Erythroblast (primary cell): ENCODE data around the gene PRPSAP1.
"Not testable (repeated sequence)": the region's sequence is repeated elsewhere in the genome, so short reads cannot be mapped to it uniquely, and the experiment has no call there.

Experiments used
- DNase-seq, 2 experiments: peaks; one replicate each; lab custom pipeline; 2025; lab: John Stamatoyannopoulos, UW
- GATA1 ChIP-seq: IDR thresholded peaks from 2 replicates; pipeline ENCODE4 v1.6.1; 2011; ENCODE audit warnings: low read depth, mild to moderate bottlenecking, control low read depth, low read length, moderate library complexity
- POLR2A ChIP-seq: IDR thresholded peaks from 2 replicates; pipeline ENCODE4 v1.6.1; 2011; ENCODE audit warnings: mild to moderate bottlenecking, low read length

The PRPSAP1 gene

DNA sequence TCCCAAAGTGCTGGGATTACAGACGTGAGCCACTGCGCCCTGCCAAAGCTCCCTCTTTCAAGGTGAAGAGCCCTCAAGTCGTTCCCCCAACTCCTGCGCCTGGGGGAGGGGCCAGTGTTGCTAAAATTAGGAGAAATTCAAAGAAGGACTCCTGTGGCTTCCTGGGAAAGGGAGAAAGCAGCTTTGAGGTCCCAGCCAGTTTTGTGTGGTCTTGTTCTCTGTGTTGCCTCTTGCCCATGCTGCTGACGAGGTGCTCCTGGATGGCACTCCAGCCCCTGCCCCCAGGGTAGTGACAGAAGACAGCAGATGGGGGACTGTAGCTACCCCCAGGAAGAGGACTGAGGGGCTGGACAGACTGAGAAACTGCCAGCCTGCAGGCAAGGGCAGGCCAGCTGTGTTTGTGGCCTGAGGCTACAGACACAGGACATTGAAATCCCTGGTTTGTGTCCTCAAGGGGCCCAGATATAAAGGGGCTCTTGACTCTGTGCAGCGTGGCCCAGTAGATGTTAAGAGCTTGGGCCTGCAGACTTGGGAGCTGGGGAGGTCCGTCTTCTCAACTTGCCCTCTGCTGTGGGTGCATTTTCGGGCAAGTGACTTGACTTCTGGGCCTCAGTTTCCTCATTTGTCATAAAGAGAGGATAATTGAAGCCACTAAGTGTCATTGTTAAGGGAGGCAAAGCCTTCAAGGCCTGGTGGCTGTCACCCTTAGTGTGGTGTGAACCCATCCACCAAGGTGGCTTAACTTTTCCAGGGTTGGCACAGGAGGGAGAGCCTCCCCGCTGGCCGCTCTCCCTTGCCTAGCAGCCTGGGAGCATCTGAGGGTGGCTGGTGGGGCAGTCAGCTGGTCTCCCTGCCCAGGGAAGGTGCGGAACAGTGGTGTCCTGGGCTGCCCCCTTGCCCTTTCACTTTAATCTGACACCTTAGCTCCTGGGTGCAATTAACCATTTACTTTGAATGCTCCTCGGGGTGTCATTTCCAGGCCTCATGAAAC, 84.4 kb downstream of the PRPSAP1 start:
- TF ChIP-seq GATA1 (no peak), POLR2A (no peak)
- DNase-seq, result no peak

DNA sequence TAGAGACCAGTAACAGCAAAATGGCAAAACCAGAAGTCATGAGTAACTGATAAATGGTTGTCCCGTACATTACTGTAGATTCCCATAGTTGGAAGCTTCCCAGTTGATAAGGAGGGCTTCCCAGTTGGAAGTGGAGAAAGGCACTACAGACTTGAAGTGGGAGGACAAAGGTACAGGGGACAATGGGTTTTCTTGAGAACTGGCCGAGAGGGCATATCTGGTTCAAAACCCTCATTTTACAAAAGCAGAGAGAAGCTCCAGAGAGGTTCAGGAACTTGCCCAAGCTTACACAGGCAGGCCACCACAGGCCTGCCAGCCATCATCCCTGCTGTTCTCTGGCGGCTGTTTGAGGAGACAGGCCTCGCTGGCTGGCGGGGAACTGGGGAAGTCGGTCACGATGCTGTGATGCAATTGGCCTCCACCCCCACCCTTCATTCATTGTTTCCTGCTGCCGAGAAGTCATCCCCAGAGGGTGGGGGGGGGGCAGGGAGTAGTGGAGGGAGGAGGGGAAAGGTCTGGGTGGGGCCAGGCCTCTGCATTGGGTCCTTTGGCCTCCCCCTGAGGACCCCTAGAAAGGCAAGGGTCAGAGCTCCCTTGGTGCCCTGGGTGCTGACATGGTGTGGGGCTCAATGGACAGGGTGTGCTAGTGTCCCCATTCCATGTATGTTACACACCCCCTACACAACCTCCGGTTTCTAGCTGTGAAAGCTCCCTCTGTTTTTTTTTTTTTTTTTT, 85.5 kb downstream of the PRPSAP1 start:
- peak; percentile 56 to 61 for DNase-seq
- TF ChIP-seq POLR2A, result peak; percentile 51
- TF ChIP-seq GATA1, result no peak

DNA sequence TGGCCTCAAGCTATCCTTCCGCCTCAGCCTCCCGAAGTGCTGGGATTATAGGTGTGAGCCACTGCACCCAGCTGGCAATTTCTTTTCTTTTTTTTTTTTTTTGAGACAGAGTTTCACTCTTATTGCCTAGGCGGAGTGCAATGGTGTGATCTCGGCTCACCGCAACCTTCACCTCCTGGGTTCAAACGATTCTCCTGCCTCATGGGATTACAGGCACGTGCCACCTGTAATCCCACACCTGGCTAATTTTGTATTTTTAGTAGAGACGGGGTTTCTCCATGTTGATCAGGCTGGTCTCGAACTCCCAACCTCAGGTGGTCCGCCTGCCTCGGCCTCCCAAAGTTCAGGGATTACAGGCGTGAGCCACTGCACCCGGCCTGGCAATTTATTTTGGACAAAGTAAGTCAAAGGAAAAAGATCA, 86.1 kb downstream of the PRPSAP1 start:
- not testable (repeated sequence) for DNase-seq

DNA sequence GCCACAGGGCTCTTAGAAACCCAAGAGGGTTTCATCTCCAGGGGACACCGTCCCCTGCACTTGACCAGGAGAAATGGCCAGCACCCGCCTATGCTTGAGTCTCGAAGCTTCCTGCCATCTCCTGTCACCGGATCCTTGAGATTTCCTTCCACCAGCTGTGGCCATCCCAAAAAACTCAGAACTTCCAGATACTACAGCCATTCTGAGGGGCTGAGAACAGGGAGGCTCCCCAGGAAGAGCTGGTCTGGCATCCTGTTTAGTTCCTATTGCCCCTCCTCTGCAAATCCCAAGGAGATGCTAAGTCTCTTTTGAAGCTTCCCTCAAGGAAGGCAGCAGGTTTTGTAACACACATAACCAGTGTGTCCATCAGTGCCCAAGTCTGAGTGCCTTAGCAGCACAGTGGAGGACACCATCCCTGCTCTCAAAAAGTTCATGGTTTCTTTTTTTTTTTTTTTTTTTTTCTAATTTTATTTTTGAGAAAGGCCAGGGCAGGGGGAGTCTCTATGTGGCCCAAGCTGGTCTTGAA, 86.6 kb downstream of the PRPSAP1 start:
- DNase-seq, result no peak
- TF ChIP-seq POLR2A, result no peak
- TF ChIP-seq GATA1, result no peak

DNA sequence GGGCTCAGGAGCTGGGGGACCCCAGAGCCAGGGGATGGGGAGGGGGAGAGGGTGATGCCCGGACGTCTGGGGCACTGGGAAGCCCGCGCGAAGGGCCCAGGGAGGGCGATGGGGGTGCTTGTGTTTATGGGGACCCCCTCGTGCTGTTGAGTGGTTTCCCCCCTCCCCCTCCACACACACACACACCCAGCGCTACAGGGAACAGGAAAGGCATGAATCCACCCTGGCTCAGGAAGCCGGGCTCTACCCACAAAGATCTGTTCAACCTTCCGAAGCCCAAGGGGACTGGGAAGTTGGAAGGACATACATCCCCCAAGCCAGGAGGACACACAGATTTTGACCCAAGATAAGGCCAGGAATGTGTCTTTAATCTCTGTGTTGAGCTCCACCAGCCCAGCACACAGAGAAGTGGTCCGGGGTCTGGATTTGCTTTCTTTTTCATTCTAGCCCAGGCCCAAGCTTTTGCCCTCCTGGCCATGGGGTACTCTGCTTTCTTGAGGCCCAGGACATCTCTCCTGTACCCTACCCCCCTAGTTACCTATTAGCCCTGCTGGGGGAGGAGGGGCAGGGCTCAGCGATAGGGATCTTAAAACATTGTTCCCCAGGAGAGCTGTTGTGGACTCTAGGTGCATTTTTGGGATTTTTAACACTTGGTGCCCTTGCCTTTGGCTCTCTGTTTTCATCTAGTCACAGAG, 87.3 kb downstream of the PRPSAP1 start:
- DNase-seq, result peak; percentile 54 to 63
- TF ChIP-seq POLR2A, result no peak
- no peak for TF ChIP-seq GATA1

DNA sequence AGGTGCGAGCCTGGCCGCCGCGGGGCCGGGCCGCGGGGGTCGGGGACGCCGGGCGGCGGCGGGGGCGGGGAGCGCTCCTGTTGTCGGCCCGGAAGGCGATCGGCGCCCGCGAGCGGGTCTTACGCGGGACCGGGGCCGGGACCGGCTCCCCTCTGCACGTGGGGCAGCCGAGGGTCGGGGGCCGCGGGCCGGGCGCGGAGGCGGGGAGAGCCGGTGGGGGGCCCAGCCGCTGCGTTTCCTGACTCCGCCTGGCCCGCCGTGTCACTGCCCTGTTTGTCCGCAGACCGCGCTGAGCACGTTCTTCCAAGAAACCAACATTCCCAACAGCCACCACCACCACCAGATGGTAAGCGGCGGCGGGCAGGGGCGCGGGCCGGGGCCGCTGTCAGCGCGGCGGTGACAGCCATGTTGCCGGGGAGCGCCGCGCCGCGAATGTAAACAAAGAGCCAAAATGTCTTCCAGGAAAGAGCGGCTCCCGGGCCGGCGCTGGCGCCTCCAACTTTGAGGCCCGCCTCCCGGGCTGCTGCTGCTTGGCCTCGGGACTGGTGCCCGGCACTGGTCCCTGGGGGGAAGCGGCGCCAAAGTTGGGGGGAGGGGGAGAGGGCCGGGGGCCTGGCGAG, 88.0 kb downstream of the PRPSAP1 start:
- peak; percentile 66 to 83 for DNase-seq
- TF ChIP-seq GATA1 (no peak), POLR2A (no peak)

DNA sequence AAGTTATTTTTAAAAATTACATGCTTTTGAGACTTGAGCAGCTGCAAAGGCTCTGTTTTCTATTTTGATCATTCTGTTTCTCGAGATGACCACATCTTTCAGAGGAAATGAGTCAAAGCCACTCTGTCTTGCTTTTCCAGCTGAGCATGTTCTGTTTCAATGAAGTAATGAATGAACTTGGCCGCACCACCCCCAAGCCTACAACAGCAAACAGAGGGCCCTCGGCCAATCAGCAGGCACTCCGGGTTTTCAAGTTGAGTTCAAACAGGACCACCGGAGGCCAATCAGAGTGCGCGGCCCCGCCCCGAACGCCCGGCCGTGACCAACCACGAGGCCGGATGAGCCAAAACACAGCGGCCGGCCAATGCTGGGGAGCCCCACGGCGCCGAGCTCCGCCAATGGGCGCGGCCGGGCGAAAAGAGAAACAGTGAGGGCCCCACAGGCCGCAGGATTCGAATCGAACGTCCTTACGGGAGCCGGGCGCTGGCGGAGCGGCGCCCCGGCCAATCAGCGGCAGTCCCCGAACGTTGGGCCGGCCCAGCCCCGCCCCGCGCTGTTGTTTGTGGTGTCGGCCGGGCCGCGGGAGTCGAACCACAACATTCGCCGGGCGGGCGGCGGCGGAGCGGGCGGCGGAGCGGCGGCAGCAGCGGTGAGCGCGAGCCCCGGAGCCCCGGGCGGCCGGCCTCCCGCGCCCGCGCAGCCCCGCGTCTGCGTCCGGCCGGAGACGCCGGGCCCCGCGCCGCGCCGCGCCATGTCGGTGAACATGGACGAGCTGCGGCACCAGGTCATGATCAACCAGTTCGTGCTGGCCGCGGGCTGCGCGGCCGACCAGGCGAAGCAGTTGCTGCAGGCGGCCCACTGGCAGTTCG, 88.7 kb downstream of the PRPSAP1 start, which contains the start of gene UBALD2:
Gene UBALD2, plus strand, starts transcription at position 594 of the 869 bp plus-strand sequence. Its CDS starts 158 bp downstream, at position 752.
- no peak for TF ChIP-seq GATA1
- peak; percentile 76 for TF ChIP-seq POLR2A
- peak; percentile 99 for DNase-seq

DNA sequence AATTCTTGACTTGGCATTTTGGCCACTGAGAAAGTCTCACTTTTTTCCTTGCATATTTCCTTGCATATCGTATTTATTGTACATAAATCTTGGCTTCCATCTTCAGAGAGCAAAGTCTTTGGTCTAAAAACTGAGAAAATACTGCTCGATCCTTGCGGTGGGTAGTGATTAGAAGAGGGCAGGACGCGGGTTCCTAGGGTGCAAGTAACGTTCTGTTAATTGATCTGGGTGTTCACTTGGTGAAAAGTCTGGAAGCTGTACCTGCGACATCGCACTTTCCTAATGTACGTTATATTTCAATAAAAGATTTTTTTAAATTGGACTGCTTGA, 89.3 kb downstream of the PRPSAP1 start:
- TF ChIP-seq POLR2A (no peak), GATA1 (no peak)
- DNase-seq, result no peak

DNA sequence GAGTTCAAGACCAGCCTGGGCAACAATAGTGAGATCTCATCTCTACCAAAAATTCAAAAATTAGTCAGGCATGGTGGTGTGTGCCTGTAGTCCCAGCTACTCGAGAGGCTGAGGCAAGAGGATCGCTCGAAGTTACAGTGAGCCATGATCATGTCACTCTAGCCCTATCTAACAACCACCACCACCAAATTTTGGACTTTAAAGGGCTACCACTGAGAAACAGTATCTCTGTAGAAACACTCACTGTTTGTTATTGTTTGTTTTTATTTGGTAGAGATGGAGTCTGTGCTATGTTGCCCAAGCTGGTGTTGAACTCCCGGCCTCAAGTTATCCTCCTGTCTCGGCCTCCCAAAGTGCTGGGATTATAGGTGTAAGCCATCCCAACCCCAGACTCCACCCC, 89.8 kb downstream of the PRPSAP1 start:
- DNase-seq, result no peak
- TF ChIP-seq GATA1 (no peak), POLR2A (no peak)

DNA sequence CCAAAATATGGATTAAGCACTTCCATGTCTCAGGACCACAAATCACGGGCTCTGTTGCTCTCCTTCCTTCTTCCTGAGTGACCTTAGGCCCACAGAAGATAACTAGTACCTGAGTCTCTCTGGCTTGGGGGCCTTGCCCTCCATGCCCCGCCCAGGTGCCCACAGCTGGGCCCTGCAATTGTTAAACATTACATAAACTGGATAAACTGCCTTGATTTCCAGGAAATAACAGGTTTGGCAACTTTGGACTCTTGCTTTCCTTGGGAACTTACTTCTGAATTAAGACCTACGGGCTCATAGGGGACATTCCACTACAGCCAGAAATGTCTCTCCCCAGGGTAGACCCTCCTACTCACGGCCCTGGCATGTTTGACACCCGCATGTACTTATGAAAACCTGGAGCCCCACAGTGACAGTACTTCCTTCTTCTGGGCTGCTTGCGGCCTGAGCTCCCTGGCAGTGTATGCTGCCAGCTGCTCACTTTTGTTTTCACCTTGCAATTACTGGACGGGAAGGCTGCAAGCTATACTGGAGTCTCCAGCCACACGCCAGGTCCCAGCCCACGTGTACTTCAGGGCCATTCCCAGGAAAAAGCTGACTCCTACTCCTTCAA, 90.9 kb downstream of the PRPSAP1 start:
- TF ChIP-seq POLR2A (no peak), GATA1 (no peak)
- no peak for DNase-seq

DNA sequence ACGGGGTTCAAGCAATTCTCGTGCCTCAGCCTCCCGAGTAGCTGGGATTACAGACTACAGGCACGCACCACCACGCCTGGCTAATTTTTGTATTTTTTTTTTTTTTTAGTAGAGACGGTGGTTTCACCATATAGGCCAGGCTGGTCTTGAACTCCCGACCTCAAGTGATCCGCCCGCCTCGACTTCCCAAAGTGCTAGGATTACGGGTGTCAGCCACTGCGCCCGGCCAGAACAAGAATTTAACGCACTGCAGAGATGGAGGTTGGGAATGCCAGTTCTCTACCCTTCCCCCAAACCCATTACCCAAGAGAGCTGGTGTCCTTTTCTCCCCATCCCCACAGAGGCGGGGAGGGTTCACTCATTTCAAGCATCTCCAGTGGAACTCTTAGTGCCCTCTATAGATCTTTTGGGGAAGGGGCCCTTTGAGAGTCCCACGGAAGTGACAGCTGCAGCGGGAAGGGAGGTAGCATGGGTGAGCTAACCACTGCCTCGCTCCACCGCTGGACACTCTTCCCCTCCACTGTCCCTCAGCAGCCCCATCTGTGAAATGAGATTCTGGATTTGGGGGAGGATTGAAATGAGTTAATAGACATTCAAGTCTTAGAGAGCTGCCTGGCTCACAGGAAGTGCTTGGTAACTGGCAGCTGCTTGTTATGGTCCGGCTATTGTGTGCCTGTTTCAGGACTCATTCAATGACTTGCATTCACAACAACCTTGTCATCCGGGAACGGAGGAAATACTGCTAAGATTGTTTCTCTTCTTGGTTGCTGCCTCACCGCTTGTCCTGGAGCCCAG, 92.1 kb downstream of the PRPSAP1 start:
- no peak for DNase-seq
- TF ChIP-seq GATA1 (no peak), POLR2A (no peak)
